22Rv1 (cell line): Measurements from ENCODE around the gene GAPDHS.

ENCODE experiments used
- ZFX ChIP-seq: fragments of 450-650 bp; IDR thresholded peaks from 2 replicates; pipeline ENCODE4 v1.6.1; 2017; ENCODE audit warnings: antibody characterized with exemption, borderline replicate concordance
- TF ChIP-seq, protein P1 (sequence below): fragments of 450-650 bp; IDR thresholded peaks from 2 replicates; pipeline ENCODE4 v1.5.1; 2017; ENCODE audit warnings: mild to moderate bottlenecking

DNA sequence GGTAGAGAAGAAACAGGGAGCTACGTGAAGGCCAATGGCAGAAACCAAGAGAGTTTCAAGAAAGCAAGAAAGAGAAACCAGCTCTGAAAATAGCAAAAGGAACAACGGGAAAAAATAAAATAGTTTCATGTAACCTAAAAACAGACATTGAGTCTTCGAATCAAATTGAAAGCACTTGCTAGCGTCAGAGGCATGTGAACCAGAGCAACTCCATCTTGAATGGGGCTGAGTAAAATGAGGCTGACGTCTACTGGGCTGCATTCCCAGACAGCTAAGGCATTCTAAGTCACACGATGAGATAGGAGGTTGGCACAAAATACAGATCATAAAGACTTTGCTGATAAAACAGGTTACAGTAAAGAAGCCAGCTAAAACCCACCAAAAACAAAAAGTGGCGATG lies 45.5 kb downstream of the GAPDHS start:
- TF ChIP-seq, protein P1, sequence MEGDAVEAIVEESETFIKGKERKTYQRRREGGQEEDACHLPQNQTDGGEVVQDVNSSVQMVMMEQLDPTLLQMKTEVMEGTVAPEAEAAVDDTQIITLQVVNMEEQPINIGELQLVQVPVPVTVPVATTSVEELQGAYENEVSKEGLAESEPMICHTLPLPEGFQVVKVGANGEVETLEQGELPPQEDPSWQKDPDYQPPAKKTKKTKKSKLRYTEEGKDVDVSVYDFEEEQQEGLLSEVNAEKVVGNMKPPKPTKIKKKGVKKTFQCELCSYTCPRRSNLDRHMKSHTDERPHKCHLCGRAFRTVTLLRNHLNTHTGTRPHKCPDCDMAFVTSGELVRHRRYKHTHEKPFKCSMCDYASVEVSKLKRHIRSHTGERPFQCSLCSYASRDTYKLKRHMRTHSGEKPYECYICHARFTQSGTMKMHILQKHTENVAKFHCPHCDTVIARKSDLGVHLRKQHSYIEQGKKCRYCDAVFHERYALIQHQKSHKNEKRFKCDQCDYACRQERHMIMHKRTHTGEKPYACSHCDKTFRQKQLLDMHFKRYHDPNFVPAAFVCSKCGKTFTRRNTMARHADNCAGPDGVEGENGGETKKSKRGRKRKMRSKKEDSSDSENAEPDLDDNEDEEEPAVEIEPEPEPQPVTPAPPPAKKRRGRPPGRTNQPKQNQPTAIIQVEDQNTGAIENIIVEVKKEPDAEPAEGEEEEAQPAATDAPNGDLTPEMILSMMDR = no peak
- TF ChIP-seq ZFX = no peak
